SH-SY5Y (cell line): Measurements from ENCODE around the gene ABCC4.

Experiments
- GATA2 ChIP-seq: IDR thresholded peaks from 2 replicates; pipeline ENCODE4 v1.6.1; 2011; ENCODE audit warnings: mild to moderate bottlenecking, low read depth, low read length
- GATA3 ChIP-seq: IDR thresholded peaks from 2 replicates; pipeline ENCODE4 v1.6.1; 2011; ENCODE audit warnings: low read depth, mild to moderate bottlenecking, low read length, moderate library complexity

GRCh38 chr13:95221971-95222732, 79.1 kb downstream of the ABCC4 start:
- TF ChIP-seq GATA3: no peak
- no peak for TF ChIP-seq GATA2
